Measurements from ENCODE around the gene ANKRD39. TPM values are rescaled to one million over a fixed set of nuclear protein-coding genes. Genes with fewer than 3 reads are reported as not detected.
A peak's percentile ranks its signal among the peaks of the same experiment; 100 is the strongest.

ANKRD39 gene
- polyA plus RNA-seq, 3 donors from 2014 or later: 27.0 to 68.3 (median 41.2) TPM

GRCh38 chr2:96832408-96832753 lies 25.4 kb downstream of the ANKRD39 start:
- Mint-ChIP-seq H3K36me3 (peaks cover 11 to 43% (median 13%) of the 10 kb centered on the region in 3 donors), H3K9me3 (no peaks in the 10 kb centered on the region), H3K4me3 (no peak overlapping the region), H3K4me1 (no peaks in the 10 kb centered on the region), H3K27ac (no peak overlapping the region), H3K27me3 (ENCODE audit: low read depth in 3 of 3) (peaks cover 0 to 7% (median 2%) of the 10 kb centered on the region in 3 donors)
- no peak for DNase-seq

- Mint-ChIP-seq H3K36me3 (peaks cover 11 to 38% (median 13%) of the 10 kb centered on the region in 3 donors), H3K27ac (no peak overlapping the region), H3K9me3 (no peaks in the 10 kb centered on the region), H3K4me3 (no peak overlapping the region), H3K4me1 (no peaks in the 10 kb centered on the region), H3K27me3 (ENCODE audit: low read depth in 3 of 3) (peaks cover 0 to 6% (median 2%) of the 10 kb centered on the region in 3 donors)
- no peak for DNase-seq
Observed at GRCh38 chr2:96831679-96832078, 26.1 kb downstream of the ANKRD39 start.

GRCh38 chr2:96830044-96830562 lies 27.7 kb downstream of the ANKRD39 start:
- no peaks in the 10 kb centered on the region for H3K4me1 Mint-ChIP-seq
- peak overlapping the region in 3 of 6 donors; percentile 55 to 79 (median 79) for H3K27ac Mint-ChIP-seq
- H3K27me3 Mint-ChIP-seq (ENCODE audit: low read depth in 3 of 3): peaks cover 0 to 6% (median 0%) of the 10 kb centered on the region in 3 donors
- H3K9me3 Mint-ChIP-seq: no peaks in the 10 kb centered on the region
- H3K4me3 Mint-ChIP-seq: no peak overlapping the region
- DNase-seq: no peak
- peaks cover 11 to 36% (median 13%) of the 10 kb centered on the region in 3 donors for H3K36me3 Mint-ChIP-seq

- Mint-ChIP-seq H3K9me3 (no peaks in the 10 kb centered on the region), H3K27me3 (ENCODE audit: low read depth in 3 of 3) (peaks cover 0 to 6% (median 0%) of the 10 kb centered on the region in 3 donors), H3K27ac (no peak overlapping the region), H3K4me3 (no peak overlapping the region), H3K4me1 (peaks cover 1 to 8% of the 10 kb centered on the region in 2 donors), H3K36me3 (peaks cover 11 to 33% (median 13%) of the 10 kb centered on the region in 3 donors)
- no peak for DNase-seq
Observed at GRCh38 chr2:96828874-96829273, 28.9 kb downstream of the ANKRD39 start.

- Mint-ChIP-seq H3K4me3 (no peak overlapping the region), H3K27ac (peak overlapping the region in 1 of 6 donors; percentile 17)
Observed at GRCh38 chr2:96828436-96828835, 29.4 kb downstream of the ANKRD39 start.

GRCh38 chr2:96826546-96827278 lies 31.1 kb downstream of the ANKRD39 start:
- H3K27me3 Mint-ChIP-seq (ENCODE audit: low read depth in 3 of 3): no peaks in the 10 kb centered on the region
- H3K4me1 Mint-ChIP-seq: peaks cover 4 to 9% of the 10 kb centered on the region in 2 donors
- no peak for DNase-seq
- peaks cover 9 to 25% (median 9%) of the 10 kb centered on the region in 3 donors for H3K36me3 Mint-ChIP-seq
- H3K9me3 Mint-ChIP-seq: no peaks in the 10 kb centered on the region
- no peak overlapping the region for H3K27ac Mint-ChIP-seq
- H3K4me3 Mint-ChIP-seq: no peak overlapping the region

More at GRCh38 chr2:96828436-96828835, 29.4 kb downstream of the ANKRD39 start:
- peaks cover 0 to 6% (median 0%) of the 10 kb centered on the region in 3 donors for H3K27me3 Mint-ChIP-seq (ENCODE audit: low read depth in 3 of 3)
- no peak for DNase-seq
- peaks cover 11 to 30% (median 11%) of the 10 kb centered on the region in 3 donors for H3K36me3 Mint-ChIP-seq
- H3K4me1 Mint-ChIP-seq: peaks cover 1 to 8% of the 10 kb centered on the region in 2 donors
- no peaks in the 10 kb centered on the region for H3K9me3 Mint-ChIP-seq

GRCh38 chr2:96825057-96825456 lies 32.8 kb downstream of the ANKRD39 start:
- no peak overlapping the region for H3K4me3 Mint-ChIP-seq
- H3K27ac Mint-ChIP-seq: no peak overlapping the region
- H3K36me3 Mint-ChIP-seq: peaks cover 7 to 22% (median 12%) of the 10 kb centered on the region in 3 donors

GRCh38 chr2:96824079-96824870 lies 33.5 kb downstream of the ANKRD39 start:
- peak overlapping the region in 2 of 6 donors; percentile 32 to 35 for H3K27ac Mint-ChIP-seq
- peaks cover 2 to 23% (median 10%) of the 10 kb centered on the region in 3 donors for H3K36me3 Mint-ChIP-seq

More at GRCh38 chr2:96825057-96825456, 32.8 kb downstream of the ANKRD39 start:
- no peaks in the 10 kb centered on the region for H3K9me3 Mint-ChIP-seq
- no peak for DNase-seq
- H3K27me3 Mint-ChIP-seq (ENCODE audit: low read depth in 3 of 3): no peaks in the 10 kb centered on the region
- peaks cover 19 to 25% of the 10 kb centered on the region in 2 donors for H3K4me1 Mint-ChIP-seq

GRCh38 chr2:96823198-96823597 lies 34.6 kb downstream of the ANKRD39 start:
- Mint-ChIP-seq H3K4me1 (peaks cover 38 to 44% of the 10 kb centered on the region in 2 donors), H3K27ac (peak overlapping the region in 1 of 6 donors; percentile 17), H3K27me3 (ENCODE audit: low read depth in 3 of 3) (peaks cover 0 to 6% (median 0%) of the 10 kb centered on the region in 3 donors), H3K9me3 (no peaks in the 10 kb centered on the region), H3K4me3 (no peak overlapping the region), H3K36me3 (peaks cover 3 to 16% (median 14%) of the 10 kb centered on the region in 3 donors)
- no peak for DNase-seq

More at GRCh38 chr2:96824079-96824870, 33.5 kb downstream of the ANKRD39 start:
- H3K4me3 Mint-ChIP-seq: no peak overlapping the region
- H3K9me3 Mint-ChIP-seq: no peaks in the 10 kb centered on the region
- no peak for DNase-seq
- no peaks in the 10 kb centered on the region for H3K27me3 Mint-ChIP-seq (ENCODE audit: low read depth in 3 of 3)
- peaks cover 27 to 33% of the 10 kb centered on the region in 2 donors for H3K4me1 Mint-ChIP-seq

GRCh38 chr2:96822786-96823185 lies 35.0 kb downstream of the ANKRD39 start:
- Mint-ChIP-seq H3K27me3 (ENCODE audit: low read depth in 3 of 3) (peaks cover 0 to 8% (median 0%) of the 10 kb centered on the region in 3 donors), H3K4me3 (no peak overlapping the region), H3K4me1 (peaks cover 42 to 48% of the 10 kb centered on the region in 2 donors), H3K36me3 (peaks cover 3 to 16% (median 14%) of the 10 kb centered on the region in 3 donors), H3K9me3 (no peaks in the 10 kb centered on the region), H3K27ac (peak overlapping the region in 1 of 6 donors; percentile 6)
- no peak for DNase-seq

GRCh38 chr2:96821113-96821675 lies 36.6 kb downstream of the ANKRD39 start:
- Mint-ChIP-seq H3K27me3 (ENCODE audit: low read depth in 3 of 3) (peaks cover 0 to 14% (median 0%) of the 10 kb centered on the region in 3 donors), H3K27ac (peak overlapping the region in 4 of 6 donors; percentile 2 to 83 (median 14)), H3K4me1 (peaks cover 50 to 56% of the 10 kb centered on the region in 2 donors), H3K9me3 (no peaks in the 10 kb centered on the region), H3K4me3 (peak overlapping the region in 1 of 5 donors; percentile 41), H3K36me3 (peaks cover 3 to 16% (median 14%) of the 10 kb centered on the region in 3 donors)
- DNase-seq: no peak

GRCh38 chr2:96819876-96820511 lies 37.8 kb downstream of the ANKRD39 start:
- H3K27me3 Mint-ChIP-seq (ENCODE audit: low read depth in 3 of 3): peaks cover 0 to 18% (median 0%) of the 10 kb centered on the region in 3 donors
- peaks cover 3 to 14% (median 13%) of the 10 kb centered on the region in 3 donors for H3K36me3 Mint-ChIP-seq
- no peak for DNase-seq
- peaks cover 57 to 63% of the 10 kb centered on the region in 2 donors for H3K4me1 Mint-ChIP-seq
- peak overlapping the region in 4 of 6 donors; percentile 43 to 71 (median 57) for H3K27ac Mint-ChIP-seq
- no peaks in the 10 kb centered on the region for H3K9me3 Mint-ChIP-seq
- H3K4me3 Mint-ChIP-seq: peak overlapping the region in 4 of 5 donors; percentile 10 to 83 (median 55)

Measured in immature natural killer cell (primary cell).